Stimulated activated CD4-positive, alpha-beta T cell treated with anti-CD3 and anti-CD28 coated beads, Interleukin-4, amount 100 ng/mL, for 48 hours (primary cell): ENCODE measurements around the gene SCLT1.

Experiments
- DNase-seq, 2 donors: peaks; one replicate each; pipeline ENCODE4 v3.0.0-alpha.2; 2020; ENCODE audit warnings: low read depth in 2 of 2

SCLT1 gene

GRCh38 chr4:128841402-128841801, 251.9 kb downstream of the SCLT1 start:
- no peak for DNase-seq

- no peak for DNase-seq
These were observed 252.5 kb downstream of the SCLT1 start for GRCh38 chr4:128840711-128841318.

GRCh38 chr4:128837679-128838078, 255.7 kb downstream of the SCLT1 start:
- DNase-seq: no peak

- DNase-seq: no peak
These were observed 256.1 kb downstream of the SCLT1 start for GRCh38 chr4:128837198-128837597.

GRCh38 chr4:128835498-128836222, 257.7 kb downstream of the SCLT1 start:
- no peak for DNase-seq
